ENCODE data around the gene HDGFL1.

DNA sequence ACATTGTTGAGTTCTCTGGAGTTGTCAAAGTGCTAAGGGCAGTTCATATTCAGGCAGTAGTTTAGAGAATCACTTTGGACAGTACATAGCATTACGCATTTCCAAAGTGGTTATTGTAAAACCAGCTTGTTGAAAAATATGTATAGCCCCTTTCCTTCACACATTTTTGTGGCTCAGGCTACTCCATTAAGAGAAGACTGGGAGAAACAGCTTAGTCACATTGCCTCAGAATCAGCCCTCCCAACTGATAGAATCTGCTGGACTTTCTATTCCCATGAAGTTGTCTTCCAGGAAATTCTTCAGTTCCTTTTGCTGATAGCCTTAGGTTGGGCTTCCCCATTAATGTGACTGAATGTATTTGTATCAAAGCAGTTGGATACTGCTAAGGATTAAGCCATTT is 39.5 kb upstream of the HDGFL1 start:
- TF ChIP-seq, protein P1, sequence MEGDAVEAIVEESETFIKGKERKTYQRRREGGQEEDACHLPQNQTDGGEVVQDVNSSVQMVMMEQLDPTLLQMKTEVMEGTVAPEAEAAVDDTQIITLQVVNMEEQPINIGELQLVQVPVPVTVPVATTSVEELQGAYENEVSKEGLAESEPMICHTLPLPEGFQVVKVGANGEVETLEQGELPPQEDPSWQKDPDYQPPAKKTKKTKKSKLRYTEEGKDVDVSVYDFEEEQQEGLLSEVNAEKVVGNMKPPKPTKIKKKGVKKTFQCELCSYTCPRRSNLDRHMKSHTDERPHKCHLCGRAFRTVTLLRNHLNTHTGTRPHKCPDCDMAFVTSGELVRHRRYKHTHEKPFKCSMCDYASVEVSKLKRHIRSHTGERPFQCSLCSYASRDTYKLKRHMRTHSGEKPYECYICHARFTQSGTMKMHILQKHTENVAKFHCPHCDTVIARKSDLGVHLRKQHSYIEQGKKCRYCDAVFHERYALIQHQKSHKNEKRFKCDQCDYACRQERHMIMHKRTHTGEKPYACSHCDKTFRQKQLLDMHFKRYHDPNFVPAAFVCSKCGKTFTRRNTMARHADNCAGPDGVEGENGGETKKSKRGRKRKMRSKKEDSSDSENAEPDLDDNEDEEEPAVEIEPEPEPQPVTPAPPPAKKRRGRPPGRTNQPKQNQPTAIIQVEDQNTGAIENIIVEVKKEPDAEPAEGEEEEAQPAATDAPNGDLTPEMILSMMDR (IDR thresholded peaks at IDR 0.05), result no peak
- TF ChIP-seq POLR2A (IDR thresholded peaks at IDR 0.05), result no peak
